GM18520 (cell line): Measurements from ENCODE around the gene CCNT2.
"Not testable (repeated sequence)": the region's sequence is repeated elsewhere in the genome, so short reads cannot be mapped to it uniquely, and the experiment has no call there.

ENCODE experiments used
- ATAC-seq: cut with Tn5 transposase; IDR thresholded peaks from one replicate; pipeline ENCODE4 v1.9.1; 2021; ENCODE audit not compliant: unreplicated experiment

The CCNT2 gene

GRCh38 chr2:134918526-134919340, at the start of gene CCNT2:
TSS of gene CCNT2 (plus strand) at chr2:134918822. CDS start at chr2:134918855, 33 bp downstream.
- peak; percentile 83 for ATAC-seq

DNA sequence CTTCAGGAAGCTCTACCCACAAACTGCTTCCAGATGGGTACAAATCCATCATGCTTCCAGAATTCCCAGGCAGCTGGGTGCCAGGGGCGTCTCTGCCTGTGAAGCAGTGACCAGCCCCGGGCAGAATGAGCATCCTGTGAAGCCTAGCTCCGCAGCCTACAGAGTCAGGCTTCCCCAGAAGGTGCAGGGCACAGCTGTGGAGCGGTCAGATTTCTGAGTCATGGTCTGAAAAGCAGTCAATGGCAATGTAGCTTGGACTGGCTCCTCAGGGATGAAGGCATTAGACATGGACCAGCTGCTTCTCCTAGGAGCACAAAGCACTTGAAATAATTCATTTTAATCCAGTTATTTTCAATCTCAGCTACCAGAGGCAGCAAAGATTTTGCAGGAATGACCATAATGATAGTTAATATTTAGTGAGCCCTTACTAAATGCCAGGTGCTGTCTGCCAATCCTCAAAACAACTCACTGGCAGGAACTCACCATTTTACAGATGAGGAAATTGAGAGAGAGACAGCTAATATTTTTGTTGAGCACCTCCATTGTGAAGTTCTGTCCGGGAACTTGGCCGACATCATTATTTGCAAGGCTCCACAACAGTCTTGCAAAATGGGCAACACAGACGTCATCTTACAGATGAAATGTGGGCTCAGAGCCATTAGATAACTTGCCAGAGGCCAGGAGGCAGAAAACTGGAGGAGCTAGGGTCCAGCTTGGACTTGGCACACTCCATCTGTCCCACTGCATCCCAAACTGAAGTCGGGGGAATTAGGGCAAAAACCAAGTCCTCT, 48.5 kb upstream of the CCNT2 start:
- ATAC-seq, result no peak

DNA sequence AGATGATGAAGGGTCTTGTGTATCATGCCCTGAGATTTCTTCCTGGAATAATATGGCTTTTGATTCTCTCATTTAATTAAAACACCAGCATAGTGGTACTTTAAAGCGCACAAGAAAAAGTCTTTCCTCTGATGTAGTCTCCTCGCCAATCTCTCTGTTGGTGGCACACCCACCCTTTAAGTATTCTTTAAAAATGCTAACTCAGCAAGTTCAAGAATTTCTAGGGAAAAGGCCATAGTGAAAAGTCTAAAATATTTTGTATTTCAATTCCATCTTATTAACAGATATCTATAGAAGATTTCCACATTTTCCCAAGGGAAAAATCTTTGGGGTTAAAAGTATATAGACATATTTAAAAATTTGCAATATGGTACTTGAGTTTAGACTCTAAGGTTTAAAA, 45.5 kb upstream of the CCNT2 start:
- ATAC-seq, result no peak

DNA sequence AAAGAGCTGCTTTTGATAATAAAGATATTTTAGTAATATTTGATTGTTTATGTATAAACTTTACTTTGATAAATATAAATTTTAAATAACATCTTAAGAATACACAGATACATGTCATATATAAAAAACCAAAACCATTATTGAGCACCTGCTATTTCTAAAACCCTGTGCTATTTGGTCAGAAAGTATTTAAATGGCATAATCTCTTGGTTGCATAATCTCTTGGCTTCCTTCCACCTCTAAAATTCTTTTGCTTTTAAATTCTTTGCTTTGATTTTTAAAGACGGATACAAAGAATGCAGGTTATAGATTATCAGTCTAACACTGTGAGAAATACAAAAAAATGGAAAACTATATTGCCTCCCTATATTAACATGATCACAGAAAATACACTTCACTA, 43.3 kb upstream of the CCNT2 start:
- no peak for ATAC-seq

DNA sequence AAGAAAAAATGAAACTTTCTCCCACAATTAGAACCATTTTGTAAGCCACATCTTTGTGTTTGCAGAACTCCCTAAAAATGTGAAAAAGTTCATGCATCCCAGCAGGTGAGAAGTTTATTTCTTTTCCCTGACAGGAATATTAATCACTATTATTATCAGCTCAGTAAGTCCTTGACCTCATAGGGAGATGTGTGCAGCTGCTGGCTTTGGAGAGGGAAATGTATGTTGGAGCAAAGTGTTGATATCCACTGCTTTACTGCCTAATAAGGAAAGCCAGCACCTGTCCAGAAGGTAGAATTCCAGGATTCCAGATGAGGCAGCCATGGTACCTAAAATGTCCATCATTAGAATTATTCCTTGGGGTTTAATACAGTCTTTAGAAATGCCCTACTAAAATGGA, 35.8 kb upstream of the CCNT2 start:
- ATAC-seq, result no peak

DNA sequence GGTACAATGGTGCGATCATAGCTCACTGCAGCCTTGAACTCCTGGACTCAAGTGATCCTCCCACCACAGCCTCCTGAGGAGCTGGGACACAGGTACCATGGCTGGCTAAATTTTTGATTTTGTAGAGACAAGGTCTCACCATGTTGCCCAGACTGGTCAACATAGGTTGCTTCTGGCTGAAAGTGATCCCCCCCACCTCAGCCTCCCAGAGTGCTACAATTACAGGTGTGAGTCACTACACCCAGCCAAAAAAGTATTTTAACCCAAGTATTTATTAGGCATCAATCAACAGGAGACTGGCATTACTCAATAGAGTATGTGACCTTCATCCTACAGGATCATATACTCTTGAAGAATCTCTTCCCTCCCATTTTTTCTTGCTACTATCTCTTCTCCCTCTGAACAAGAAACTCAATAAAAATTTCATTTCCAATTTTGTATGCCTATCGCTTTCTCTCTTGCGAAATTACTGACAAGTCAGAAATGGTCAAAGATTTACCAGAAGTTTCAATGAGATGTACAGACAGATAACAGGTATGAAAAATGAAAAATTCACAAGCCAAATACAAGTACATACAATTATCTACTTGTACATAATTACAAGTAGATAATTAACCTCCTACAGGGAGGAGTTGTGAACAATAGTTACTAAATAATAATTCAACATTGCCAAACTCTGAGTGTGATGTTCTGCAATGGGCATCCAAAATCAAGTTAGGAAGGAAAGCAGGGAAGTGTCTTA, 34.9 kb upstream of the CCNT2 start:
- ATAC-seq, result no peak

GRCh38 chr2:134884435-134884834, 34.2 kb upstream of the CCNT2 start:
- ATAC-seq, result no peak

DNA sequence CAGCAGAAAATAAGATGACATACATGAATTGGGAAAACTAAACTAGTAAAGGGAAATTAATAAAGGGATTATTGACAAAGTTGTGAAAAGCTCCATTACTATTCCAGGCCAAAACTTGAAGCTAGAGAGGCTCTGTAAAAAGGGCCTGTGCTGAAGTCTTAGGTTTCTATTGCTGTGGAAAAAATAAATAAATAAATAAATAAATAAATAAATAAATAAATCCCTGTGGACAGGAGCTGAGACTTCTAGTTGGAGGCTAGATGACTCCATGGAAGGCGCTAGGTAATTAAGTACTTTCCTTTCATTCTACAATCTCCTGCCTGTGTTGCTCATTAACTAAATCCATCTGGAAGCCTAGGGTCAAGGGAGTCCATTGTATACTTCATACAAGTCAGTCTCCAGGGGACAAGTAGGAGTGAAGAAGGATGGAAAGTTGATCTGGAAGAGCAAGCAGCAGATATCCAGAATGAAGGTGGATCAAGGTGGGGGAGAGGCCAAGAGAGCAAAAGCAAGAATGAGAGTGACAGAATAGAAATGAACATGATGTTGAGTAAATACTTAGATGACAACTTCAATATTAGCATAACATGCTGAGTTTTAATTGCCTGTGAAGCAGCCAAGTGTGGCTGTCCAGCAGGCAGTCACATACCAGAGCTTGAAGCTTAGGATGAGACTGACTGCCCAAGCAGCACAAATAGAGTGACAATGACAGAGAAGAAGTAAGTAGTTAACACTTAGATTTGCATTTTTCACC, 26.2 kb upstream of the CCNT2 start:
- ATAC-seq, result no peak

DNA sequence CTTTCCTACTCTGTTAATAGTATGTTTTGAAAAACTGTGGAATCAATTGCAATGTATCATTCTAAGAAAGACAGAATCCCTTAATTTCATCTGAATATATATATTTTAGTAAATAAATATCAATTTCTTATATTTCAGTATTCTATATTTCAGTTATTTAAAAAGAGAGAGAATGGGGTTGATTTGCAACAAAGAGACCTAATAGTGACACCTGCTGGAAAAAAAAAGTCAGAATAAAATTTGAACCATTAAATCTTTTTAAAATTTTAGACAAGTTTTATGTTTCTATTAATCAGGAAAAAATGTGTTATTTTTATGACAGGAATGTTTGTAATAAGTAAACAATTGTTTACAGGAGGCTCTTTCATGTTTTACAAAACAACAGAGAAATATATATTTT, 20.7 kb upstream of the CCNT2 start:
- ATAC-seq, result no peak

DNA sequence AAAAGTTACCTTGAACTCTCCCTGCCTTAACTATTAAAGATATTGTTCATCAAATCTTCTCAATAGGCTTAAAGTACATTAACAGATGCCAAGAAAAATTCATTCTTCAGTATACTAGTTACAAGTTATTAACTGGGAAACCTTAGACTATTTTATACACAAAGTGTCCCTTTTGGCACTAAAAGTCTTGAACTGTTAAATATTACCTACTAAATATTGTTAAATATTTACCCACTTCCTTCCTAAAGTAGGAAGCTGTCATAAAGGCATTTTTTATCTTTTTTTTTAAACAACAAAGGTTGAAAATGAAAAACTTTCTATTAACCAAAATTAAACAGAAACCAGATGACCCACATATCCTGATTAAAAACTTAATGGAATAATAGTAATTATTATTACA, 19.4 kb upstream of the CCNT2 start:
- no peak for ATAC-seq

DNA sequence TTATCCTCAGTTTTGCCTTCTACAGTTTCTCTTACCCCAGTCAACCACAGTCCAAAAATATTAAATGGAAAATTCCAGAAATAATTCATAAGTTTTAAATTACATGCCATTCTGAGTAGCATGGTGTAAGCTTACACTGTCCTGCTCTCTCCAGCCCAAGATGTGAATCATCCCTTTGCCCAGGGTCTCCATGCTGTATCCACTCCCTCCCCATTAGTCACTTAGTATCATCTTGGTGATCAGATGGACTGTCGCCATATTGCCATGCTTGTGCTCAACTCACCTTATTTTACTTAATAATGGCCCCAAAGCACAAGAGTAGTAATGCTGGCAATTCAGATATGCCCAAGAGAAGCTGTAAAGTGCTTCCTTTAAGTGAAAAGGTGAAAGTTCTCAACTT, 18.5 kb upstream of the CCNT2 start:
- no peak for ATAC-seq

DNA sequence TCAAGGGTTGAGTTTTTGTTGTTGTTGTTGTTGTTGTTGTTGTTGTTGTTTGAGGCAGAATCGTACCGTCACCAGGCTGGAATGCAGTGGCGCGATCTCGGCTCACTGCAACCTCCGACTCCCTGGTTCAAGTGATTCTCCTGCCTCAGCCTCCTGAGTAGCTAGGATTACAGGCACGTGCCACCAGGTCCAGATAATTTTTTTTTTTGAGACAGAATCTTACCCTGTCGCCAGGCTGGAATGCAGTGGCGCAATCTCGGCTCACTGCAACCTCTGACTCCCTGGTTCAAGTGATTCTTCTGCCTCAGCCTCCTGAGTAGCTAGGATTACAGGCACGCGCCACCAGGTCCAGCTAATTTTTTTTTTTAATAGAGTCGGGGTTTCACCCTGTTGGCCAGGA, 14.9 kb upstream of the CCNT2 start:
- not testable (repeated sequence) for ATAC-seq

- no peak for ATAC-seq
These were observed 13.5 kb upstream of the CCNT2 start for GRCh38 chr2:134905168-134905567.

GRCh38 chr2:134906726-134907125, 11.9 kb upstream of the CCNT2 start:
- no peak for ATAC-seq

GRCh38 chr2:134907441-134908116, 11.0 kb upstream of the CCNT2 start:
- ATAC-seq, result not testable (repeated sequence)

DNA sequence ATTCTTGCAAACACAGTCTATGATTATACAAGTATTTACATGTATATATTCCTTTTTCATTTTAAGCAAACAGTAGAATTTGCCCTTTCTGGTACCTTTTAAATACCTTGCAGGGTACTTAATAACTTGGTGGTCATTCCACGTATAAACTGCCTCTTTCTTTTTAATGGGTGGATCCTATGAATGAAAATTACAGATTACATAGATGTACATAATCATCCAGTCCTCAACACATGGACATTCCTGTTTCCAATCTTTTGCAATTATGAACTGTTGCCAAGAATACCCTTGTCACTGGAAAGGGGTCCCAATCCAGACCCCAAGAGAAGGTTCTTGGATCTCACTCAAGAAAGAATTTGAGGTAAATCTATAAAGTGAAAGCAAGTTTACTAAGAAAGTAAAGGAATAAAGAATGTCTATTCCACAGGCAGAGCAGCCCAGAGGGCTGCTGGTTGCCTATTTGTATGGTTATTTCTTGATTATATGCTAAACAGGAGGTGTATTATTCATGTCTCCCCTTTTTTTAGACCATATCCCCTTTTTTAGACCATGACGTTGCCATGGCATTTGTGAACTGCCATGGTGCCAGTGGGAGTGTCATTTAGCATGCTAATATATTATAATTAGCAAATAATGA, 7.7 kb upstream of the CCNT2 start:
- ATAC-seq, result no peak

DNA sequence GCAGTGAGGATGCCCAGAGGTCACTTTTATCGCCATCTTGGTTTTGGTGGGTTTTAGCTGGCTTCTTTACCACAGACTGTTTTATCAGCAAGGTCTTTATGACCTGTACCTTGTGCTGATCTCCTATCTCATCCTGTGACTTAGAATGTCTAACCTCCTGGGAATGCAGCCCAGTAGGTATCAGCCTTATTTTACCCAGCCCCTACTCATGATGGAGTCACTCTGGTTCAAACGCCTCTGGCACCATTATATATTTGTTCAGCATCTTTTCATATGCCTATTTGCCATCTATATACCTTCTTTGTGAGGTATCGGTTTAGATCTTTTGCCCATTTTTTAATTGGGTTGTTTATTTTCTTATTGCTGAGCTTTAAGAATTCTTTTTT, 7.2 kb upstream of the CCNT2 start:
- no peak for ATAC-seq

GRCh38 chr2:134912361-134912760, 6.3 kb upstream of the CCNT2 start:
- ATAC-seq, result no peak

GRCh38 chr2:134917360-134917865, 1.2 kb upstream of the CCNT2 start:
- ATAC-seq, result no peak
